Liver (tissue), 9 donors: ENCODE data around the gene SENP1. TPM values are rescaled to one million over a fixed set of nuclear protein-coding genes. Genes with fewer than 3 reads are reported as not detected.

Experiments used
- DNase-seq: peaks from one replicate; pipeline ENCODE4 v3.0.0-alpha.2; 2017; ENCODE audit warnings: low spot score
- H3K27ac ChIP-seq, 2 donors: one replicate each; pipeline ENCODE4 v1.7.0; 2013; ENCODE audit warnings: inconsistent platforms in 2 of 2, low read length in 2 of 2, control low read depth in 1 of 2, low read depth in 1 of 2, mild to moderate bottlenecking in 1 of 2
- H3K27me3 ChIP-seq, 4 donors: one replicate each; pipeline versions ENCODE4 v1.6.1 to v1.7.0; 2013; ENCODE audit warnings: low read length in 3 of 4, inconsistent platforms in 1 of 4, mild to moderate bottlenecking in 1 of 4, moderate library complexity in 1 of 4; ENCODE audit not compliant: control insufficient read depth in 4 of 4, insufficient read depth in 4 of 4
- H3K36me3 ChIP-seq, 4 donors: one replicate each; pipeline versions ENCODE4 v1.6.1 to v1.7.0; 2013; ENCODE audit warnings: low read length in 3 of 4, mild to moderate bottlenecking in 3 of 4, low read depth in 1 of 4, moderate library complexity in 1 of 4; ENCODE audit not compliant: control insufficient read depth in 4 of 4, insufficient read depth in 3 of 4
- H3K4me1 ChIP-seq, 4 donors: one replicate each; pipeline versions ENCODE4 v1.6.1 to v1.7.0; 2013; ENCODE audit warnings: low read length in 3 of 4, mild to moderate bottlenecking in 3 of 4, moderate library complexity in 1 of 4; ENCODE audit not compliant: control insufficient read depth in 4 of 4, insufficient read depth in 4 of 4
- H3K4me3 ChIP-seq, 3 donors: one replicate each; pipeline versions ENCODE4 v1.6.1 to v1.7.0; 2013; ENCODE audit warnings: low read length in 3 of 3, control low read depth in 1 of 3, low read depth in 1 of 3, mild to moderate bottlenecking in 1 of 3
- H3K9ac ChIP-seq, 2 donors: one replicate each; pipeline ENCODE4 v1.7.0; 2013; ENCODE audit warnings: low read length in 2 of 2, mild to moderate bottlenecking in 2 of 2, moderate library complexity in 2 of 2, control low read depth in 1 of 2, low read depth in 1 of 2
- H3K9me3 ChIP-seq, 4 donors: one replicate each; pipeline versions ENCODE4 v1.6.1 to v1.7.0; 2013; ENCODE audit warnings: low read length in 3 of 4; ENCODE audit not compliant: control insufficient read depth in 4 of 4
- EGR1 ChIP-seq, 2 donors: IDR thresholded peaks; 2 replicates each; pipeline ENCODE4 v1.6.1; 2016 to 2018; ENCODE audit warnings: antibody characterized with exemption in 2 of 2, low read depth in 2 of 2
- FOXA1 ChIP-seq: IDR thresholded peaks from 2 replicates; pipeline ENCODE4 v1.6.1; 2016; ENCODE audit warnings: antibody characterized with exemption
- FOXA2 ChIP-seq: IDR thresholded peaks from 2 replicates; pipeline ENCODE4 v1.6.1; 2016; ENCODE audit warnings: antibody characterized with exemption
- GABPA ChIP-seq, 2 donors: IDR thresholded peaks in 1 of 2; conservative IDR thresholded peaks in 1 of 2; 2 replicates each; pipeline ENCODE4 v1.6.1; 2016; ENCODE audit warnings: antibody characterized with exemption in 2 of 2, mild to moderate bottlenecking in 1 of 2, moderate library complexity in 1 of 2
- HNF4A ChIP-seq, 2 donors: conservative IDR thresholded peaks; 2 replicates each; pipeline ENCODE4 v1.6.1; 2016; ENCODE audit warnings: antibody characterized with exemption in 2 of 2, mild to moderate bottlenecking in 2 of 2
- HNF4G ChIP-seq: IDR thresholded peaks from 2 replicates; pipeline ENCODE4 v1.6.1; 2016; ENCODE audit warnings: antibody characterized with exemption
- NR2F2 ChIP-seq: IDR thresholded peaks from 2 replicates; pipeline ENCODE4 v1.6.1; 2016; ENCODE audit warnings: antibody characterized with exemption
- RAD21 ChIP-seq, 2 donors: IDR thresholded peaks; 2 replicates each; pipeline ENCODE4 v1.6.1; 2016; ENCODE audit warnings: antibody characterized with exemption in 2 of 2, mild to moderate bottlenecking in 2 of 2
- RXRA ChIP-seq, 2 donors: IDR thresholded peaks; 2 replicates each; pipeline ENCODE4 v1.6.1; 2017 to 2018; ENCODE audit warnings: antibody characterized with exemption in 2 of 2, mild to moderate bottlenecking in 1 of 2
- SP1 ChIP-seq: IDR thresholded peaks from 2 replicates; pipeline ENCODE4 v1.6.1; 2018; ENCODE audit warnings: antibody characterized with exemption, mild to moderate bottlenecking
- YY1 ChIP-seq: IDR thresholded peaks from 2 replicates; pipeline ENCODE4 v1.6.1; 2016; ENCODE audit warnings: antibody characterized with exemption, mild to moderate bottlenecking
- WGBS: extraction: QIAGEN DNeasy Blood & Tissue Kit; methylation state at CpG from one replicate; pipeline ENCODE4 v1.1.7; 2013; 5-methylcytosine and 5-hydroxymethylcytosine counted together
- polyA plus RNA-seq, 2 donors: library from polyadenylated mRNA; stranded (reverse) in 1 of 2; unstranded in 1 of 2; fragments of 200-250 nt in 1 of 2; fragments of >200 nt in 1 of 2; fragmentation: Nextera tagmentation in 1 of 2; extraction: Ambion mirVana in 1 of 2; gene quantifications; one replicate each; pipeline versions ENCODE4 v1.2.1 to v1.2.3, GENCODE V29; 2013 to 2015
- total RNA-seq, 2 donors: library from RNA; depleted of rRNA; stranded (reverse); fragments of >200 nt; gene quantifications; one replicate each; pipeline ENCODE4 v1.2.3, GENCODE V29; 2014
- TF ChIP-seq, protein P1 (sequence below): IDR thresholded peaks from 2 replicates; pipeline ENCODE4 v1.6.1; 2016; ENCODE audit warnings: antibody characterized with exemption
- TF ChIP-seq, protein P2 (sequence below): fragments of 150-350 bp; IDR thresholded peaks from 2 replicates; pipeline ENCODE4 v1.5.1; 2017; ENCODE audit warnings: improper control_type of control experiment, low read depth, low read length; ENCODE audit not compliant: missing input control
- TF ChIP-seq, protein P3 (sequence below): IDR thresholded peaks from 2 replicates; pipeline ENCODE4 v1.6.1; 2016; ENCODE audit warnings: antibody characterized with exemption
- TF ChIP-seq, protein P4 (sequence below): IDR thresholded peaks from 2 replicates; pipeline ENCODE4 v1.6.1; 2016; ENCODE audit warnings: antibody characterized with exemption, mild to moderate bottlenecking
- donor health status: healthy.
- donor health status: healthy.
- donor health status: healthy.
- donor health status: healthy.
- donor health status: healthy.

The SENP1 gene
- total and polyA plus RNA-seq, 4 donors: 1.4 to 11.7 (median 4.2) TPM

DNA sequence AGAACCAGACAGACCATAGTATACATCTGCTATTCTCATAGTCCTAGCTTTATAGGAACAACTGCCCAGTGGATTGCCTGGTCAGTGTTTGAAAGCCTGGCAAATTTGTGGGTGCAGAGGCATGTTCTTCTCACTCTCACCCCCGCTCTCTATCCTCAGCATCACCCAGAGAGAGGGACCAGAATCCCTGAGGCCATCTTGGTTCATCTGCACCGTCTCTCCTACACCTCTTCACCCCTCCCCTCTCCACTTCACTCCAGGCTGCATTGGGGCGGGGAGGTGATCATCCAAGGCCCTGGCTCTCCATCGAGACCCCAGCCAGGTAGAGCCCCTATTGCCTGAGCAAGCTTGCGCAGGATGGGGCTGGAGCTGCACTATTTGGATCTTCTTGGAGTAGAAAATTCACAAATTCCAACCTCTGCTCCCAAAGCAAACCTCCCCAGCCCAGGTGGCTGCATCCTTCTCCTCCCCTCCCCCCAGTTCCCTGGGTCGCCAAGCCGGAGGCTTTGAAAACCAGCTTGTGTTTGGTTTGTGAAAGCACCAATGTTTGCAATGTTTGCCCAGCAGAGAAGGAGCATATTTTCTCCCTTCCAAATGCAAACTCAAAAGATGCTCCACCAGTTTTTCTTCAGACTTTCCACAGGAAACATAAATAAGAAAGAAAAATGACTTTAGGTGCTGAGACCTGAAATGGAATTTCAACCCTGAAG, 83.0 kb downstream of the SENP1 start:
- Histone ChIP-seq H3K9ac (no peak overlapping the region), H3K36me3 (no peaks in the 10 kb centered on the region), H3K9me3 (no peaks in the 10 kb centered on the region), H3K27ac (no peak overlapping the region), H3K4me3 (no peak overlapping the region), H3K27me3 (peaks cover 0 to 5% (median 0%) of the 10 kb centered on the region in 4 donors), H3K4me1 (no peaks in the 10 kb centered on the region)
- no peak for DNase-seq
- 60% methylated on average over 7 of the region's 7 CpGs for WGBS
- TF ChIP-seq RXRA (IDR thresholded peaks at IDR 0.05) (no peak), HNF4A (conservative IDR thresholded peaks at IDR 0.05) (no peak), SP1 (no peak), RAD21 (IDR thresholded peaks at IDR 0.05) (no peak), YY1 (no peak), GABPA (IDR thresholded peaks at IDR 0.05 in 1 of 2, conservative IDR thresholded peaks at IDR 0.05 in 1 of 2) (no peak), EGR1 (IDR thresholded peaks at IDR 0.05; ENCODE audit: low read depth in 2 of 2) (no peak), HNF4G (no peak)
- TF ChIP-seq, protein P1, sequence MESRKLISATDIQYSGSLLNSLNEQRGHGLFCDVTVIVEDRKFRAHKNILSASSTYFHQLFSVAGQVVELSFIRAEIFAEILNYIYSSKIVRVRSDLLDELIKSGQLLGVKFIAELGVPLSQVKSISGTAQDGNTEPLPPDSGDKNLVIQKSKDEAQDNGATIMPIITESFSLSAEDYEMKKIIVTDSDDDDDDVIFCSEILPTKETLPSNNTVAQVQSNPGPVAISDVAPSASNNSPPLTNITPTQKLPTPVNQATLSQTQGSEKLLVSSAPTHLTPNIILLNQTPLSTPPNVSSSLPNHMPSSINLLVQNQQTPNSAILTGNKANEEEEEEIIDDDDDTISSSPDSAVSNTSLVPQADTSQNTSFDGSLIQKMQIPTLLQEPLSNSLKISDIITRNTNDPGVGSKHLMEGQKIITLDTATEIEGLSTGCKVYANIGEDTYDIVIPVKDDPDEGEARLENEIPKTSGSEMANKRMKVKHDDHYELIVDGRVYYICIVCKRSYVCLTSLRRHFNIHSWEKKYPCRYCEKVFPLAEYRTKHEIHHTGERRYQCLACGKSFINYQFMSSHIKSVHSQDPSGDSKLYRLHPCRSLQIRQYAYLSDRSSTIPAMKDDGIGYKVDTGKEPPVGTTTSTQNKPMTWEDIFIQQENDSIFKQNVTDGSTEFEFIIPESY: no peak
- TF ChIP-seq, protein P2, sequence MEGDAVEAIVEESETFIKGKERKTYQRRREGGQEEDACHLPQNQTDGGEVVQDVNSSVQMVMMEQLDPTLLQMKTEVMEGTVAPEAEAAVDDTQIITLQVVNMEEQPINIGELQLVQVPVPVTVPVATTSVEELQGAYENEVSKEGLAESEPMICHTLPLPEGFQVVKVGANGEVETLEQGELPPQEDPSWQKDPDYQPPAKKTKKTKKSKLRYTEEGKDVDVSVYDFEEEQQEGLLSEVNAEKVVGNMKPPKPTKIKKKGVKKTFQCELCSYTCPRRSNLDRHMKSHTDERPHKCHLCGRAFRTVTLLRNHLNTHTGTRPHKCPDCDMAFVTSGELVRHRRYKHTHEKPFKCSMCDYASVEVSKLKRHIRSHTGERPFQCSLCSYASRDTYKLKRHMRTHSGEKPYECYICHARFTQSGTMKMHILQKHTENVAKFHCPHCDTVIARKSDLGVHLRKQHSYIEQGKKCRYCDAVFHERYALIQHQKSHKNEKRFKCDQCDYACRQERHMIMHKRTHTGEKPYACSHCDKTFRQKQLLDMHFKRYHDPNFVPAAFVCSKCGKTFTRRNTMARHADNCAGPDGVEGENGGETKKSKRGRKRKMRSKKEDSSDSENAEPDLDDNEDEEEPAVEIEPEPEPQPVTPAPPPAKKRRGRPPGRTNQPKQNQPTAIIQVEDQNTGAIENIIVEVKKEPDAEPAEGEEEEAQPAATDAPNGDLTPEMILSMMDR: no peak
- TF ChIP-seq, protein P3, sequence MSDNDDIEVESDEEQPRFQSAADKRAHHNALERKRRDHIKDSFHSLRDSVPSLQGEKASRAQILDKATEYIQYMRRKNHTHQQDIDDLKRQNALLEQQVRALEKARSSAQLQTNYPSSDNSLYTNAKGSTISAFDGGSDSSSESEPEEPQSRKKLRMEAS: no peak

DNA sequence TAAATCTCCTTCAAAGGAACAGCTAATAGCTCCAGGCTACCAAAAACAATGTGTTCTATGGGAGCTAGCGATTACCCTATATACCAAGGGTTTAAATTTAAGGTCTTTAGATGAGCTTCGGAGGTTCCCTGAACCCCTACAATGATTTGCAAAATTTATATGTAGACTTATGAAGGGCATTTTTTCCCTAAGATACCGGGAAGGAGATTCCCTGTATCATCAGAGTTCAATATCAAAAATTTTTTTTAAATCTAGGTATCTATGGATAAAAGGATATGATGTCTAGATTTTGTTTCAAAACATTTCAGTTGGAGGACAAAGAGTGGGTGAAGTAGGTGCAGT, 83.7 kb downstream of the SENP1 start:
- no peak overlapping the region for H3K4me3 ChIP-seq
- DNase-seq: no peak
- H3K4me1 ChIP-seq: no peaks in the 10 kb centered on the region
- no peaks in the 10 kb centered on the region for H3K9me3 ChIP-seq
- H3K27me3 ChIP-seq: peaks cover 0 to 8% (median 0%) of the 10 kb centered on the region in 4 donors
- WGBS: 65% methylated on average over 3 of the region's 3 CpGs
- no peak overlapping the region for H3K27ac ChIP-seq
- no peak overlapping the region for H3K9ac ChIP-seq
- no peaks in the 10 kb centered on the region for H3K36me3 ChIP-seq
- no peak for TF ChIP-seq YY1
- TF ChIP-seq FOXA1: no peak
- no peak for TF ChIP-seq GABPA (IDR thresholded peaks at IDR 0.05 in 1 of 2, conservative IDR thresholded peaks at IDR 0.05 in 1 of 2)
- no peak for TF ChIP-seq HNF4G
- TF ChIP-seq, protein P4, sequence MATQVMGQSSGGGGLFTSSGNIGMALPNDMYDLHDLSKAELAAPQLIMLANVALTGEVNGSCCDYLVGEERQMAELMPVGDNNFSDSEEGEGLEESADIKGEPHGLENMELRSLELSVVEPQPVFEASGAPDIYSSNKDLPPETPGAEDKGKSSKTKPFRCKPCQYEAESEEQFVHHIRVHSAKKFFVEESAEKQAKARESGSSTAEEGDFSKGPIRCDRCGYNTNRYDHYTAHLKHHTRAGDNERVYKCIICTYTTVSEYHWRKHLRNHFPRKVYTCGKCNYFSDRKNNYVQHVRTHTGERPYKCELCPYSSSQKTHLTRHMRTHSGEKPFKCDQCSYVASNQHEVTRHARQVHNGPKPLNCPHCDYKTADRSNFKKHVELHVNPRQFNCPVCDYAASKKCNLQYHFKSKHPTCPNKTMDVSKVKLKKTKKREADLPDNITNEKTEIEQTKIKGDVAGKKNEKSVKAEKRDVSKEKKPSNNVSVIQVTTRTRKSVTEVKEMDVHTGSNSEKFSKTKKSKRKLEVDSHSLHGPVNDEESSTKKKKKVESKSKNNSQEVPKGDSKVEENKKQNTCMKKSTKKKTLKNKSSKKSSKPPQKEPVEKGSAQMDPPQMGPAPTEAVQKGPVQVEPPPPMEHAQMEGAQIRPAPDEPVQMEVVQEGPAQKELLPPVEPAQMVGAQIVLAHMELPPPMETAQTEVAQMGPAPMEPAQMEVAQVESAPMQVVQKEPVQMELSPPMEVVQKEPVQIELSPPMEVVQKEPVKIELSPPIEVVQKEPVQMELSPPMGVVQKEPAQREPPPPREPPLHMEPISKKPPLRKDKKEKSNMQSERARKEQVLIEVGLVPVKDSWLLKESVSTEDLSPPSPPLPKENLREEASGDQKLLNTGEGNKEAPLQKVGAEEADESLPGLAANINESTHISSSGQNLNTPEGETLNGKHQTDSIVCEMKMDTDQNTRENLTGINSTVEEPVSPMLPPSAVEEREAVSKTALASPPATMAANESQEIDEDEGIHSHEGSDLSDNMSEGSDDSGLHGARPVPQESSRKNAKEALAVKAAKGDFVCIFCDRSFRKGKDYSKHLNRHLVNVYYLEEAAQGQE: no peak
- TF ChIP-seq HNF4A (conservative IDR thresholded peaks at IDR 0.05): no peak
- no peak for TF ChIP-seq RXRA (IDR thresholded peaks at IDR 0.05)
- TF ChIP-seq, protein P1: no peak
- TF ChIP-seq EGR1 (IDR thresholded peaks at IDR 0.05; ENCODE audit: low read depth in 2 of 2): no peak
- TF ChIP-seq, protein P2: no peak
- no peak for TF ChIP-seq RAD21 (IDR thresholded peaks at IDR 0.05)
- TF ChIP-seq NR2F2: no peak
- TF ChIP-seq SP1: no peak
- no peak for TF ChIP-seq FOXA2
